H1 (cell line): ENCODE data around the gene ZNFX1.

ENCODE experiments used
- CTCF ChIP-seq, 3 experiments: IDR thresholded peaks; 1 replicate in 2 of 3; 2 replicates in 1 of 3; pipeline versions ENCODE4 v1.5.1 to v1.6.1; 2011; ENCODE audit warnings: low read length in 3 of 3, mild to moderate bottlenecking in 3 of 3, inconsistent platforms in 2 of 3, low read depth in 1 of 3, moderate library complexity in 1 of 3; ENCODE audit not compliant: insufficient read depth in 1 of 3; ENCODE audit errors: control extremely low read depth in 1 of 3
- EP300 ChIP-seq, 2 experiments: IDR thresholded peaks; 1 replicate in 1 of 2; 2 replicates in 1 of 2; pipeline ENCODE4 v1.6.1; 2011 to 2012; ENCODE audit warnings: low read depth in 2 of 2, low read length in 2 of 2, mild to moderate bottlenecking in 2 of 2, borderline replicate concordance in 1 of 2, inconsistent platforms in 1 of 2, moderate library complexity in 1 of 2
- HDAC2 ChIP-seq, 2 experiments: fragments of 300-600 bp in 1 of 2; sonication (generic) in 1 of 2; IDR thresholded peaks; 2 replicates each; pipeline ENCODE4 v1.6.1; 2011 to 2012; ENCODE audit warnings: low read depth in 2 of 2, low read length in 2 of 2, mild to moderate bottlenecking in 2 of 2, moderate library complexity in 2 of 2, borderline replicate concordance in 1 of 2, inconsistent platforms in 1 of 2
- RAD21 ChIP-seq, 2 experiments: IDR thresholded peaks in 1 of 2; conservative IDR thresholded peaks in 1 of 2; 2 replicates each; pipeline ENCODE4 v1.6.1; 2011; ENCODE audit warnings: low read depth in 2 of 2, low read length in 2 of 2, improper control_type of control experiment in 1 of 2, inconsistent platforms in 1 of 2, mild to moderate bottlenecking in 1 of 2, moderate library complexity in 1 of 2
- RFX5 ChIP-seq: IDR thresholded peaks from 2 replicates; pipeline ENCODE4 v1.6.1; 2011; ENCODE audit warnings: low read depth, low read length, improper control_type of control experiment, borderline replicate concordance
- RNF2 ChIP-seq: fragments of 200-900, 300-1000 bp; sonication (generic); IDR thresholded peaks from 2 replicates; pipeline ENCODE4 v1.7.1; 2016; ENCODE audit warnings: borderline replicate concordance, low read depth, mild to moderate bottlenecking, antibody characterized with exemption, low read length; ENCODE audit not compliant: poor library complexity, severe bottlenecking; ENCODE audit errors: missing control alignments
- TAF1 ChIP-seq: IDR thresholded peaks from 2 replicates; pipeline ENCODE4 v1.6.1; 2011; ENCODE audit warnings: mild to moderate bottlenecking, low read depth, low read length

GRCh38 chr20:49247792-49248191 is 30.1 kb downstream of the ZNFX1 start:
- TF ChIP-seq TAF1 (no peak), RFX5 (no peak), HDAC2 (IDR thresholded peaks at IDR 0.05; ENCODE audit: borderline replicate concordance in 1 of 2, low read depth in 2 of 2, low read length in 2 of 2) (no peak), CTCF (IDR thresholded peaks at IDR 0.05; ENCODE audit: control extremely low read depth in 1 of 3, insufficient read depth in 1 of 3, low read depth in 1 of 3, low read length in 3 of 3) (no peak), RAD21 (IDR thresholded peaks at IDR 0.05 in 1 of 2, conservative IDR thresholded peaks at IDR 0.05 in 1 of 2; ENCODE audit: low read depth in 2 of 2, low read length in 2 of 2) (no peak), EP300 (IDR thresholded peaks at IDR 0.05; ENCODE audit: borderline replicate concordance in 1 of 2, low read depth in 2 of 2, low read length in 2 of 2) (no peak), RNF2 (no peak)
